T-helper 1 cell treated with Interleukin-12 subunit alpha and Interleukin-12 subunit beta and Interleukin-4 antibody, amounts not matched to agents 30 ng/mL and 1 ng/mL, for 36 hours (primary cell): ENCODE data around the gene TRAM2. TPM values are rescaled to one million over a fixed set of nuclear protein-coding genes. Genes with fewer than 3 reads are reported as not detected.

Experiments used
- intact Hi-C: fragments of 100-400 bp; cut with micrococcal nuclease; formaldehyde crosslinking; loops from one replicate; pipeline ENCODE4 v1.15.1; 2024
- total RNA-seq: library from RNA; stranded (reverse); gene quantifications from 2 replicates; pipeline ENCODE4 v1.2.3, GENCODE V29; 2022

The TRAM2 gene
- total RNA-seq, 1 donor from 2014 or later = 13.7 TPM

GRCh38 chr6:52548999-52549398, 27.9 kb downstream of the TRAM2 start:
- intact Hi-C loops = no loop called here

GRCh38 chr6:52548353-52548713, 28.5 kb downstream of the TRAM2 start:
- intact Hi-C loops = no loop called here

GRCh38 chr6:52547647-52548352, 29.1 kb downstream of the TRAM2 start:
- intact Hi-C loops = no loop called here

- intact Hi-C loops = no loop called here
Observed at GRCh38 chr6:52546678-52547077, 30.2 kb downstream of the TRAM2 start.

GRCh38 chr6:52546192-52546591, 30.7 kb downstream of the TRAM2 start:
- intact Hi-C loops = no loop called here

GRCh38 chr6:52545406-52546119, 31.3 kb downstream of the TRAM2 start:
- intact Hi-C loops = no loop called here

GRCh38 chr6:52544602-52545405, 32.1 kb downstream of the TRAM2 start:
- intact Hi-C loops = no loop called here

GRCh38 chr6:52543729-52544601, 32.9 kb downstream of the TRAM2 start:
- intact Hi-C loops = no loop called here

GRCh38 chr6:52543262-52543661, 33.6 kb downstream of the TRAM2 start:
- intact Hi-C loops = no loop called here

GRCh38 chr6:52541135-52541534, 35.7 kb downstream of the TRAM2 start:
- intact Hi-C loops = no loop called here

GRCh38 chr6:52540286-52540902, 36.5 kb downstream of the TRAM2 start:
- intact Hi-C loops = no loop called here

- intact Hi-C loops = loop anchor here (5.0 kb wide), 1 partner anchor 123 kb away; no protein-coding TSS in a partner anchor
Observed at GRCh38 chr6:52539607-52540006, 37.3 kb downstream of the TRAM2 start.

GRCh38 chr6:52538901-52539354, 37.9 kb downstream of the TRAM2 start:
- intact Hi-C loops = loop anchor here (5.0 kb wide), 1 partner anchor 123 kb away; no protein-coding TSS in a partner anchor

GRCh38 chr6:52538252-52538900, 38.5 kb downstream of the TRAM2 start:
- intact Hi-C loops = loop anchor here (5.0 kb wide), 1 partner anchor 124 kb away; no protein-coding TSS in a partner anchor

GRCh38 chr6:52537001-52537753, 39.7 kb downstream of the TRAM2 start:
- intact Hi-C loops = loop anchor here (1.0 to 5.0 kb wide), 2 partner anchors 21 to 125 kb away; no protein-coding TSS in a partner anchor

GRCh38 chr6:52536424-52536916, 40.4 kb downstream of the TRAM2 start:
- intact Hi-C loops = loop anchor here (5.0 kb wide), 1 partner anchor 126 kb away; no protein-coding TSS in a partner anchor

- intact Hi-C loops = loop anchor here (1.0 to 5.0 kb wide), 5 partner anchors 39 to 126 kb away; partner anchors contain the start of gene EFHC1
Observed at GRCh38 chr6:52535711-52536423, 41.0 kb downstream of the TRAM2 start.

GRCh38 chr6:52534966-52535390, 41.9 kb downstream of the TRAM2 start:
- intact Hi-C loops = loop anchor here (1.0 to 5.0 kb wide), 5 partner anchors 40 to 127 kb away; partner anchors contain the start of gene EFHC1
